ENCODE measurements around the gene CFAP298.
"Not testable (repeated sequence)": the region's sequence is repeated elsewhere in the genome, so short reads cannot be mapped to it uniquely, and the experiment has no call there.

The CFAP298 gene

DNA sequence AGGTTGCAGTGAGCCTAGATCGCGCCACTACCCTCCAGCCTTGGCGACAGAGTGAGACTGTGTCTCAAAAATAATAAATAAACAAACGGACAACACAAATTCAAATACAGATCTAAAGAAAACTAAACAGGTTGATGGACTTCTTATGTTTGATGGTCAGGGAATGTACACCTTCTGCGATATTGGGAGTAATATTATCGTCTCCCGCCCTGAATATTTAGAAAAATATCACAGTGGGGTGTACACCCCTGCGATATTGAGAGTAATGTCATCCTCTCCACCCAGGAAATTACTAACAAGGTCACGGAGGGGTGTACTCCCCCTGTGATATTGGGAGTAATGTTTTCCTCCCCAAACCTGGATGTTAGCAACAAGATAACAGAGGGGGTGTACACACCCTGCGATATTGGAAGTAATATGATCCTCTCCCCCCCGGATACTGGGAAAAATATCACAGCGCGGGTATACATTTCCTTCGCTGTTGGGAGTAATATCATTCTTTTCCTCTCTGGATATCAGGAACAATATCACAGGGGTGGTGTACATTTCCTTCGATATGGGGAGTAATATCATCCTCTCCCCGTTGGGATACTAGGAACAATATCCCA lies 1.4 kb upstream of the CFAP298 start:
- no peaks in the 10 kb centered on the region for H3K9me3 ChIP-seq (ENCODE audit: control insufficient read depth, low read length)
- WGBS, 2 experiments (ENCODE audit: insufficient coverage in 2 of 2), result 87 to 100% methylated on average over 3 to 5 of the region's 16 CpGs
- H3K36me3 ChIP-seq (ENCODE audit: control insufficient read depth, insufficient read depth, low read length), result peaks cover 14% of the 10 kb centered on the region
- H3K4me1 ChIP-seq (ENCODE audit: control insufficient read depth, insufficient read depth, low read length, poor library complexity, severe bottlenecking), result no peaks in the 10 kb centered on the region
- H3K4me3 ChIP-seq (ENCODE audit: extremely low read depth, insufficient read depth, low read length, poor library complexity, severe bottlenecking), result peak overlapping the region; percentile 94
- H3K27ac ChIP-seq (ENCODE audit: low read depth, low read length, severe bottlenecking), result peak overlapping the region; percentile 100

DNA sequence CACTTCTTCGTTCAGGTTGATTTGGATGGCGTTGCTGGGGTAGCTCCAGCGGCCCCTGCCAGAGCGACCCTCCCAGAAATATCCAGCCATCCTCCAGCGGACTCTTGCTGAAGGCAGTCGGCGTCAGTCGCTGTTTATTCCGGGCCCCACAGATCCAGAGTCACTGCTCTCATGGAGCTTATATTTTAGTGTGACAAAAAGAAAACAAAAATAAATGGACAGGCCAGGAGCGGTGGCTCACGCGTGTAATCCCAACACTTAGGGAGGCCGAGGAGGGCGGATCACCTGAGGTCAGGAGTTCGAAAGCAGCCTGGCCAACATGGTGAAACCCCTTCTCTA lies 791 bp upstream of the CFAP298 start:
- Histone ChIP-seq H3K9me3 (ENCODE audit: control insufficient read depth, low read length) (no peaks in the 10 kb centered on the region), H3K27ac (ENCODE audit: low read depth, low read length, severe bottlenecking) (peak overlapping the region; percentile 100), H3K4me1 (ENCODE audit: control insufficient read depth, insufficient read depth, low read length, poor library complexity, severe bottlenecking) (no peaks in the 10 kb centered on the region), H3K36me3 (ENCODE audit: control insufficient read depth, insufficient read depth, low read length) (peaks cover 18% of the 10 kb centered on the region), H3K4me3 (ENCODE audit: extremely low read depth, insufficient read depth, low read length, poor library complexity, severe bottlenecking) (peak overlapping the region; percentile 94)
- 18 to 22% methylated on average over 7 to 10 of the region's 15 CpGs for WGBS, 2 experiments (ENCODE audit: insufficient coverage in 2 of 2)

- WGBS, 2 experiments (ENCODE audit: insufficient coverage in 2 of 2), result 1 to 2% methylated on average over 26 of the region's 28 CpGs
- Histone ChIP-seq H3K4me1 (ENCODE audit: control insufficient read depth, insufficient read depth, low read length, poor library complexity, severe bottlenecking) (no peaks in the 10 kb centered on the region), H3K4me3 (ENCODE audit: extremely low read depth, insufficient read depth, low read length, poor library complexity, severe bottlenecking) (peak overlapping the region; percentile 94), H3K27ac (ENCODE audit: low read depth, low read length, severe bottlenecking) (peak overlapping the region; percentile 100), H3K9me3 (ENCODE audit: control insufficient read depth, low read length) (no peaks in the 10 kb centered on the region), H3K36me3 (ENCODE audit: control insufficient read depth, insufficient read depth, low read length) (peaks cover 29% of the 10 kb centered on the region)
Measured at GRCh38 chr21:32611471-32611997, 643 bp downstream of the CFAP298 start.

GRCh38 chr21:32610940-32611339 lies 1.2 kb downstream of the CFAP298 start:
- peaks cover 35% of the 10 kb centered on the region for H3K36me3 ChIP-seq (ENCODE audit: control insufficient read depth, insufficient read depth, low read length)
- 73 to 82% methylated on average over 8 to 9 of the region's 17 CpGs for WGBS, 2 experiments (ENCODE audit: insufficient coverage in 2 of 2)
- H3K9me3 ChIP-seq (ENCODE audit: control insufficient read depth, low read length); H3K27ac ChIP-seq (ENCODE audit: low read depth, low read length, severe bottlenecking); H3K4me1 ChIP-seq (ENCODE audit: control insufficient read depth, insufficient read depth, low read length, poor library complexity, severe bottlenecking): not testable (repeated sequence)
- peak overlapping the region; percentile 94 for H3K4me3 ChIP-seq (ENCODE audit: extremely low read depth, insufficient read depth, low read length, poor library complexity, severe bottlenecking)

DNA sequence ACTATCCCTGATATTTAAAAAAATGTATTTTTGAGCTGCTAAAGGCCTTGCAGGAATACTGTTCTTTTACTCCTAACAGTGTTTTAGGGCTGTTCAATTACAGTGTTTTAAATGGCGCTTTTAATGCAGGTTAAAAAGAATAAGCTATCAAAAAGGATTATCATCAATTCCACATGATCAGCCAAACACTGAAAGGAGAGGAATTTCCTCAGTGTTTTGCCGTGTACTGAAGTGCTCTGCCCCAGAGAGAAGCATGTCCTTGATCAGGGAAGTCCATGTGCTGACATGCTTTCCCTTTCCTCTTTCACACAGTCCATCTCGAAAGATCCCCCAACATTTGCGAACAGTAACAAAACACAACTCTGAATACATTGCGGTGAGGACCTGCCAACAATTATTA lies 3.3 kb downstream of the CFAP298 start:
- H3K9me3 ChIP-seq (ENCODE audit: control insufficient read depth, low read length), result no peaks in the 10 kb centered on the region
- no peak overlapping the region for H3K27ac ChIP-seq (ENCODE audit: low read depth, low read length, severe bottlenecking)
- peaks cover 55% of the 10 kb centered on the region for H3K36me3 ChIP-seq (ENCODE audit: control insufficient read depth, insufficient read depth, low read length)
- H3K4me3 ChIP-seq (ENCODE audit: extremely low read depth, insufficient read depth, low read length, poor library complexity, severe bottlenecking), result no peak overlapping the region
- WGBS, 2 experiments (ENCODE audit: insufficient coverage in 2 of 2), result 92 to 100% methylated on average over 4 of the region's 5 CpGs
- H3K4me1 ChIP-seq (ENCODE audit: control insufficient read depth, insufficient read depth, low read length, poor library complexity, severe bottlenecking), result no peaks in the 10 kb centered on the region

GRCh38 chr21:32605469-32605868 lies 6.7 kb downstream of the CFAP298 start:
- 95 to 97% methylated on average over 8 of the region's 8 CpGs for WGBS, 2 experiments (ENCODE audit: insufficient coverage in 2 of 2)
- peaks cover 77% of the 10 kb centered on the region for H3K36me3 ChIP-seq (ENCODE audit: control insufficient read depth, insufficient read depth, low read length)
- H3K4me3 ChIP-seq (ENCODE audit: extremely low read depth, insufficient read depth, low read length, poor library complexity, severe bottlenecking), result no peak overlapping the region
- H3K27ac ChIP-seq (ENCODE audit: low read depth, low read length, severe bottlenecking), result no peak overlapping the region
- no peaks in the 10 kb centered on the region for H3K9me3 ChIP-seq (ENCODE audit: control insufficient read depth, low read length)
- no peaks in the 10 kb centered on the region for H3K4me1 ChIP-seq (ENCODE audit: control insufficient read depth, insufficient read depth, low read length, poor library complexity, severe bottlenecking)

DNA sequence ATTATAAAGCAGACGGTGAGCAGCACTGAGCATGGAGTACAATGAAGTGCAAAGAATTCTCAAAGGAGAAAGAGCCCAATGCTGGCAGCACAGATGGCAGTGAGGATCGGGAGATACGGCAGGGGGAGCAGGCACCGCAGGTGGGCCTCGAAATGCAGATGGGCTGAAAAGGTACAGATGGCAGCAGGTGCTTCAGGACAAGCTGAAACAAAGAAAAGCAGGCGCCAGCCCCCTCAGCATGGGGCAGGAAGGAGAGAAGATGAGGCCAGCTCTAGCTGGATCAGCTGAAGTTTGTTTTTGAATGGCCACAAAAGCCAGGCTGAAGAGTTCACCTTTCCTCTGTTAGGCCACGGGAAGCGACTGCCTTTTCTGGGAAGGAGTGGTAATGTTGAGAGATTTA lies 7.7 kb downstream of the CFAP298 start:
- H3K9me3 ChIP-seq (ENCODE audit: control insufficient read depth, low read length), result no peaks in the 10 kb centered on the region
- no peaks in the 10 kb centered on the region for H3K4me1 ChIP-seq (ENCODE audit: control insufficient read depth, insufficient read depth, low read length, poor library complexity, severe bottlenecking)
- H3K36me3 ChIP-seq (ENCODE audit: control insufficient read depth, insufficient read depth, low read length), result peaks cover 81% of the 10 kb centered on the region
- 37 to 47% methylated on average over 6 to 8 of the region's 8 CpGs for WGBS, 2 experiments (ENCODE audit: insufficient coverage in 2 of 2)
- no peak overlapping the region for H3K4me3 ChIP-seq (ENCODE audit: extremely low read depth, insufficient read depth, low read length, poor library complexity, severe bottlenecking)
- H3K27ac ChIP-seq (ENCODE audit: low read depth, low read length, severe bottlenecking), result no peak overlapping the region

DNA sequence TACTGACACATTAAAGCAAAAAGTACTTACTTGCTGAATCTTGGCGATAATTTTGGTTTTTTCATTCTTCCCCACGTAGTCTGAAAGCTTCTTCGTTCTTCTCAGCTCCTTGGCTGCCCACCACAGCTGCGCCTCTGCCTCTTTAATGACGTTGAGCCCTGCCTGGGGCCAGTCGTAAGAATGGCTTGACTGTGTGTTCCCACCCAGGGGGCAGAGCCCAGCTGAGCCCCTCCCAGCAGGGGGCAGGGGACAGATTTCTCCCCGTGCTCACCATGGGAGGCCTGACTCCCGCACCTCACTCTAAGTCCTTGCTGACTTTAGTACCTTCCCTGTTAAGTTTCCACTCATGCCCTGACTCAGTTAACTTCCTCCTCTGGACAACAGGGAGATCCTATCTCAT lies 9.0 kb downstream of the CFAP298 start:
- Histone ChIP-seq H3K36me3 (ENCODE audit: control insufficient read depth, insufficient read depth, low read length) (peaks cover 82% of the 10 kb centered on the region), H3K9me3 (ENCODE audit: control insufficient read depth, low read length) (no peaks in the 10 kb centered on the region), H3K4me3 (ENCODE audit: extremely low read depth, insufficient read depth, low read length, poor library complexity, severe bottlenecking) (no peak overlapping the region), H3K4me1 (ENCODE audit: control insufficient read depth, insufficient read depth, low read length, poor library complexity, severe bottlenecking) (no peaks in the 10 kb centered on the region), H3K27ac (ENCODE audit: low read depth, low read length, severe bottlenecking) (no peak overlapping the region)
- 75 to 80% methylated on average over 8 of the region's 8 CpGs for WGBS, 2 experiments (ENCODE audit: insufficient coverage in 2 of 2)

DNA sequence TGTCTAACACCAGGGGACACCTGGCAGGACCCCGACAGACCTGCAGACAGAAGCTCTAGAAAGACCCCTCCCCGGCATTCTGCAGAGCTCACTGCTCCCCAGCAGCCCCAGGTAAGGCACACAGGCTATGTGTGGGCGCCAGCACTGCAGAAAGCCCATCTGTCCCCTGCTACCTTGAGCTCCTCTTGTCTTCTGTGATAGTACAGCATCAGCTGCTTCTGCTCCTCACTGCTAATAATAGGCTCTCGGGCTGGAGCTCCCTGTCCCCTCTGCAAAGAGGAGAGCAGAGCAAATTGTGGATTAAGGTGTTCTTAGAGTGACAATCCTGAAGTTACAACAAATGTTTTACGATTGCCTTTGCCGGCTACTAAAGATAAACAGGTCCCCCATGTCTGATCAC lies 10.1 kb downstream of the CFAP298 start:
- Histone ChIP-seq H3K27ac (ENCODE audit: low read depth, low read length, severe bottlenecking) (no peak overlapping the region), H3K36me3 (ENCODE audit: control insufficient read depth, insufficient read depth, low read length) (peaks cover 75% of the 10 kb centered on the region), H3K4me3 (ENCODE audit: extremely low read depth, insufficient read depth, low read length, poor library complexity, severe bottlenecking) (no peak overlapping the region), H3K9me3 (ENCODE audit: control insufficient read depth, low read length) (no peaks in the 10 kb centered on the region), H3K4me1 (ENCODE audit: control insufficient read depth, insufficient read depth, low read length, poor library complexity, severe bottlenecking) (no peaks in the 10 kb centered on the region)
- WGBS, 2 experiments (ENCODE audit: insufficient coverage in 2 of 2), result 84 to 96% methylated on average over 5 to 6 of the region's 6 CpGs

- H3K27ac ChIP-seq (ENCODE audit: low read depth, low read length, severe bottlenecking), result no peak overlapping the region
- H3K4me1 ChIP-seq (ENCODE audit: control insufficient read depth, insufficient read depth, low read length, poor library complexity, severe bottlenecking), result no peaks in the 10 kb centered on the region
- no peak overlapping the region for H3K4me3 ChIP-seq (ENCODE audit: extremely low read depth, insufficient read depth, low read length, poor library complexity, severe bottlenecking)
- 92 to 97% methylated on average over 5 to 8 of the region's 8 CpGs for WGBS, 2 experiments (ENCODE audit: insufficient coverage in 2 of 2)
- peaks cover 53% of the 10 kb centered on the region for H3K36me3 ChIP-seq (ENCODE audit: control insufficient read depth, insufficient read depth, low read length)
- H3K9me3 ChIP-seq (ENCODE audit: control insufficient read depth, low read length), result no peaks in the 10 kb centered on the region
Measured at GRCh38 chr21:32599526-32599925, 12.7 kb downstream of the CFAP298 start.

- Histone ChIP-seq H3K9me3 (ENCODE audit: control insufficient read depth, low read length) (no peaks in the 10 kb centered on the region), H3K36me3 (ENCODE audit: control insufficient read depth, insufficient read depth, low read length) (peaks cover 49% of the 10 kb centered on the region), H3K4me1 (ENCODE audit: control insufficient read depth, insufficient read depth, low read length, poor library complexity, severe bottlenecking) (no peaks in the 10 kb centered on the region), H3K4me3 (ENCODE audit: extremely low read depth, insufficient read depth, low read length, poor library complexity, severe bottlenecking) (no peak overlapping the region), H3K27ac (ENCODE audit: low read depth, low read length, severe bottlenecking) (no peak overlapping the region)
- WGBS, 2 experiments (ENCODE audit: insufficient coverage in 2 of 2), result 80 to 94% methylated on average over 1 to 3 of the region's 5 CpGs
Measured at GRCh38 chr21:32599091-32599490, 13.1 kb downstream of the CFAP298 start.
